K562 (cell line): ENCODE data around the gene TBC1D25. TPM values are rescaled to one million over a fixed set of nuclear protein-coding genes. Genes with fewer than 3 reads are reported as not detected.

Experiments used
- CBFA2T3 ChIP-seq: fragments of 450-650 bp; IDR thresholded peaks from 2 replicates; pipeline ENCODE4 v1.6.1; 2017
- CBX1 ChIP-seq: sonication (generic); IDR thresholded peaks from 2 replicates; pipeline ENCODE4 v1.6.1; 2016; ENCODE audit warnings: antibody characterized with exemption, low read depth, mild to moderate bottlenecking
- DIDO1 ChIP-seq: fragments of 450-650 bp; IDR thresholded peaks from 2 replicates; pipeline ENCODE4 v1.6.1; 2016; ENCODE audit warnings: low read depth, missing biosample characterization, missing genetic modification characterization
- DPF2 ChIP-seq: fragments of 450-650 bp; IDR thresholded peaks from 2 replicates; pipeline ENCODE4 v1.6.1; 2016
- FOS ChIP-seq: IDR thresholded peaks from 3 replicates; pipeline ENCODE4 v1.6.1; 2011; ENCODE audit not compliant: insufficient read length; ENCODE audit errors: extremely low read depth
- MAFG ChIP-seq: fragments of 450-650 bp; conservative IDR thresholded peaks from 2 replicates; pipeline ENCODE4 v1.6.1; 2016; ENCODE audit warnings: missing genetic modification characterization, missing compliant biosample characterization
- MCM7 ChIP-seq, 2 experiments: fragments of 450-650 bp; IDR thresholded peaks; 2 replicates each; pipeline ENCODE4 v1.6.1; 2016 to 2018
- NR4A1 ChIP-seq, 2 experiments: fragments of 250-450 bp in 1 of 2; fragments of 450-650 bp in 1 of 2; sonication (Bioruptor Pico) in 1 of 2; IDR thresholded peaks; 2 replicates each; pipeline versions ENCODE4 v1.4.0 to v1.6.1; 2016 to 2020; ENCODE audit warnings: mild to moderate bottlenecking in 2 of 2, missing compliant biosample characterization in 1 of 2, missing genetic modification characterization in 1 of 2, moderate library complexity in 1 of 2
- PHF20 ChIP-seq: fragments of 450-650 bp; IDR thresholded peaks from 2 replicates; pipeline ENCODE4 v1.6.1; 2018; ENCODE audit not compliant: partially characterized antibody
- PHF8 ChIP-seq: fragments of 200-600 bp; sonication (generic); IDR thresholded peaks from 2 replicates; pipeline ENCODE4 v1.6.1; 2012; ENCODE audit warnings: mixed run types, mild to moderate bottlenecking, inconsistent platforms, low read length, moderate library complexity, borderline replicate concordance
- POLR3G ChIP-seq: IDR thresholded peaks from 2 replicates; pipeline ENCODE4 v1.6.1; 2011; ENCODE audit not compliant: insufficient read length, insufficient replicate concordance; ENCODE audit errors: extremely low read depth
- RAD51 ChIP-seq: fragments of 450-650 bp; IDR thresholded peaks from 2 replicates; pipeline ENCODE4 v1.7.1; 2016; ENCODE audit warnings: low read depth, mild to moderate bottlenecking, borderline replicate concordance
- TAF7 ChIP-seq: fragments of 450-650 bp; IDR thresholded peaks from 2 replicates; pipeline ENCODE4 v1.6.1; 2016; ENCODE audit warnings: missing genetic modification characterization, missing compliant biosample characterization
- THRB ChIP-seq: fragments of 450-650 bp; formaldehyde crosslinking; conservative IDR thresholded peaks from 2 replicates; pipeline ENCODE4 v1.4.0; 2022; ENCODE audit warnings: mild to moderate bottlenecking, missing genetic modification characterization
- YY1 ChIP-seq, 3 experiments: IDR thresholded peaks; 2 replicates each; pipeline ENCODE4 v1.6.1; 2011; ENCODE audit warnings: low read length in 2 of 3, mild to moderate bottlenecking in 2 of 3, moderate library complexity in 2 of 3, borderline replicate concordance in 1 of 3, control low read depth in 1 of 3, low read depth in 1 of 3; ENCODE audit not compliant: insufficient read depth in 3 of 3, insufficient replicate concordance in 2 of 3, control insufficient read depth in 1 of 3, insufficient read length in 1 of 3; ENCODE audit errors: extremely low read depth in 1 of 3
- ZBTB8A ChIP-seq: fragments of 450-650 bp; IDR thresholded peaks from 2 replicates; pipeline ENCODE4 v1.6.1; 2018; ENCODE audit warnings: mild to moderate bottlenecking, moderate library complexity; ENCODE audit not compliant: partially characterized antibody
- ZNF518B ChIP-seq: fragments of 250-450 bp; sonication (Bioruptor Pico); IDR thresholded peaks from 2 replicates; pipeline ENCODE4 v1.5.0; 2021; ENCODE audit warnings: mild to moderate bottlenecking, moderate library complexity
- ZNF830 ChIP-seq: fragments of 250-450 bp; sonication (Bioruptor Pico); IDR thresholded peaks from 2 replicates; pipeline ENCODE4 v1.5.0; 2021; ENCODE audit warnings: mild to moderate bottlenecking
- polyA plus RNA-seq, 8 experiments: library from polyadenylated mRNA; depleted of rRNA in 4 of 8; stranded (reverse) in 5 of 8; unstranded in 3 of 8; fragments of >200 nt; fragmentation: Nextera tagmentation in 2 of 8; fragmentation: Illumina TruSeq in 1 of 8; extraction: Ambion mirVana in 2 of 8; extraction: Trizol in 1 of 8; gene quantifications; 2 replicates each; pipeline versions ENCODE4 v1.2.1 to v1.2.3, GENCODE V29; 2011 to 2014; ENCODE audit warnings: inconsistent platforms in 1 of 8, missing spikeins in 1 of 8
- total RNA-seq, 7 experiments: library from RNA; depleted of rRNA in 6 of 7; stranded (reverse); fragments of >200 nt in 6 of 7; fragmentation: Illumina TruSeq in 2 of 7; extraction: Trizol in 2 of 7; gene quantifications; 2 replicates each; pipeline versions ENCODE4 v1.2.1 to v1.2.3, GENCODE V29; 2011 to 2021; ENCODE audit warnings: low replicate concordance in 1 of 7
- TF ChIP-seq, protein P1 (sequence below): sonication (generic); formaldehyde crosslinking; IDR thresholded peaks from 2 replicates; pipeline ENCODE4 v1.8.0; 2022; ENCODE audit warnings: mild to moderate bottlenecking, missing genetic modification reagents
- TF ChIP-seq, protein P2 (sequence below): fragments of 200-800 bp; sonication (Bioruptor generic); IDR thresholded peaks from 2 replicates; pipeline ENCODE4 v1.6.1; 2017; ENCODE audit warnings: missing genetic modification characterization, missing compliant biosample characterization

The TBC1D25 gene
- total and polyA plus RNA-seq, 9 of the 15 experiments (the other 6 are each of a cell fraction or from before 2014, with no cell fraction given): 0.62 to 10.6 (median 3.9) TPM

GRCh38 chrX:48531358-48531959 lies 8.1 kb upstream of the TBC1D25 start (continued):
- TF ChIP-seq DIDO1 (tag) (no peak), DPF2 (peak; percentile 73), ZBTB8A (no peak), NR4A1 (CRISPR knock-in tag; IDR thresholded peaks at IDR 0.05) (no peak), NR4A1 (tag; IDR thresholded peaks at IDR 0.05) (0 out of 2 replicates have a peak, but pooled peaks have one; percentile 29), ZNF518B (CRISPR knock-in tag) (no peak), PHF8 (no peak), CBFA2T3 (peak; percentile 43), THRB (CRISPR knock-in tag) (no peak), FOS (no peak), CBX1 (no peak), TAF7 (no peak), PHF20 (no peak), MAFG (tag) (no peak), RAD51 (no peak), POLR3G (no peak), ZNF830 (CRISPR knock-in tag) (no peak), YY1 (IDR thresholded peaks at IDR 0.05; ENCODE audit: borderline replicate concordance in 1 of 3, control insufficient read depth in 1 of 3, extremely low read depth in 1 of 3, insufficient read depth in 3 of 3, insufficient read length in 1 of 3, insufficient replicate concordance in 2 of 3, low read depth in 1 of 3, low read length in 2 of 3) (peak in 2 of 3 experiments; percentile 32 to 79), MCM7 (IDR thresholded peaks at IDR 0.05) (no peak)
- TF ChIP-seq, protein P1, sequence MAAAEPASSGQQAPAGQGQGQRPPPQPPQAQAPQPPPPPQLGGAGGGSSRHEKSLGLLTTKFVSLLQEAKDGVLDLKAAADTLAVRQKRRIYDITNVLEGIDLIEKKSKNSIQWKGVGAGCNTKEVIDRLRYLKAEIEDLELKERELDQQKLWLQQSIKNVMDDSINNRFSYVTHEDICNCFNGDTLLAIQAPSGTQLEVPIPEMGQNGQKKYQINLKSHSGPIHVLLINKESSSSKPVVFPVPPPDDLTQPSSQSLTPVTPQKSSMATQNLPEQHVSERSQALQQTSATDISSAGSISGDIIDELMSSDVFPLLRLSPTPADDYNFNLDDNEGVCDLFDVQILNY (CRISPR knock-in tag): no peak
- TF ChIP-seq, protein P2, sequence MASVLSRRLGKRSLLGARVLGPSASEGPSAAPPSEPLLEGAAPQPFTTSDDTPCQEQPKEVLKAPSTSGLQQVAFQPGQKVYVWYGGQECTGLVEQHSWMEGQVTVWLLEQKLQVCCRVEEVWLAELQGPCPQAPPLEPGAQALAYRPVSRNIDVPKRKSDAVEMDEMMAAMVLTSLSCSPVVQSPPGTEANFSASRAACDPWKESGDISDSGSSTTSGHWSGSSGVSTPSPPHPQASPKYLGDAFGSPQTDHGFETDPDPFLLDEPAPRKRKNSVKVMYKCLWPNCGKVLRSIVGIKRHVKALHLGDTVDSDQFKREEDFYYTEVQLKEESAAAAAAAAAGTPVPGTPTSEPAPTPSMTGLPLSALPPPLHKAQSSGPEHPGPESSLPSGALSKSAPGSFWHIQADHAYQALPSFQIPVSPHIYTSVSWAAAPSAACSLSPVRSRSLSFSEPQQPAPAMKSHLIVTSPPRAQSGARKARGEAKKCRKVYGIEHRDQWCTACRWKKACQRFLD: peak; percentile 20; the same call in 1 of the 2 replicates
